Activated CD8-positive, alpha-beta T cell treated with anti-CD3 and anti-CD28 coated beads for 36 hours (primary cell): ENCODE measurements around the gene PDE2A. TPM values are rescaled to one million over a fixed set of nuclear protein-coding genes. Genes with fewer than 3 reads are reported as not detected.

ENCODE experiments used
- ATAC-seq: fragments of 200-7000 bp; cut with Tn5 transposase; one replicate; pipeline ENCODE4 v1.10.0; 2021; ENCODE audit warnings: mild to moderate bottlenecking, moderate library complexity
- CTCF ChIA-PET: fragments of 350-600 bp; sonication (Branson Sonifier 250); formaldehyde crosslinking; loops from one replicate; lab custom pipeline; 2021; ENCODE audit warnings: antibody characterized with exemption; lab: Charles Lee
- POLR2A ChIA-PET: fragments of 350-600 bp; sonication (Branson Sonifier 250); formaldehyde crosslinking; loops from one replicate; lab custom pipeline; 2021; ENCODE audit warnings: antibody characterized with exemption; lab: Charles Lee
- DNase-seq: peaks from one replicate; pipeline ENCODE4 v3.0.0-alpha.2; 2020
- H3K27ac Mint-ChIP-seq: one replicate; pipeline ENCODE4 v1.8.0; 2021; ENCODE audit warnings: mild to moderate bottlenecking, mixed read lengths
- H3K27me3 Mint-ChIP-seq: one replicate; pipeline ENCODE4 v1.8.0; 2021; ENCODE audit warnings: mixed read lengths
- H3K36me3 Mint-ChIP-seq: one replicate; pipeline ENCODE4 v1.8.0; 2021; ENCODE audit warnings: low read depth, mixed read lengths
- H3K4me1 Mint-ChIP-seq: one replicate; pipeline ENCODE4 v1.8.0; 2021; ENCODE audit warnings: low read depth, mixed read lengths
- H3K4me3 Mint-ChIP-seq: one replicate; pipeline ENCODE4 v1.8.0; 2021; ENCODE audit warnings: mild to moderate bottlenecking, moderate library complexity, mixed read lengths
- H3K9me3 Mint-ChIP-seq: one replicate; pipeline ENCODE4 v1.8.0; 2021; ENCODE audit warnings: mixed read lengths
- intact Hi-C: fragments of 100-400 bp; cut with micrococcal nuclease; formaldehyde crosslinking; loops from one replicate; pipeline ENCODE4 v1.10.0; 2022
- total RNA-seq, 2 experiments: library from RNA; stranded (reverse); gene quantifications; one replicate each; pipeline ENCODE4 v1.2.3, GENCODE V29; 2021
- TF ChIP-seq, protein P1 (sequence below): fragments of 200-600 bp; IDR thresholded peaks from one replicate; pipeline ENCODE4 v1.8.0; 2022; ENCODE audit warnings: antibody characterized with exemption, mild to moderate bottlenecking

Gene PDE2A
- total RNA-seq, 2 experiments from 2014 or later = 0.14 to 0.72 TPM

DNA sequence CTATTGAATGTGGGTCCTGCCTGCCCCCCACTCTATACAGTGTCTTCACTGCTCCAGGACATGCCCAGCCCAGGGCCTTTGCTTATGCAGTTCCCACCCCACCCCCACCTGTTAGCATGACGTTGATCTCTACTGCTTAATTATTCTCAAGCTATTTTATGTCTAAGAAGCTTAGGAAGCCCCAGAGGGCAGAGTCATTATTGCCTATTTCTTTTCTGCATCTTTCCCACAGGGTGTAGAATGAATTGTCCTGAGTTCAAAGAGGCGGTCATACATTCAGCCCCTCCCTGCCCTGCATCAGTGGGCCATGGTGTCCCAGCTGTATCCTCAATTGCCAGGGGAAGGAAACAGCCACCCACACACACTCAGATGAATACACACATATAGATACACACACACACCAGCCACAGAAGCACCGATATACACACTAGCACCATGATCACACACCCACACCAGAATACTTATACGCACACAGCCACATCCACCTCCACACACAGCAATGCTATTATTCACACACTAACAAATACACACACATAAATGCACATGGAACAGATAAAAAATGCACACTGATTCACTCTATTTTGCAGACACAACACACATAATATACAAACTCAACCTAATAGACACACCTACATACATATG, 1.5 kb downstream of the PDE2A start:
- Mint-ChIP-seq H3K9me3 (no peaks in the 10 kb centered on the region), H3K4me1 (peaks cover 16% of the 10 kb centered on the region), H3K27me3 (peaks cover 64% of the 10 kb centered on the region), H3K4me3 (no peak overlapping the region), H3K27ac (no peak overlapping the region), H3K36me3 (no peaks in the 10 kb centered on the region)
- ATAC-seq (no peak), DNase-seq (no peak)
- intact Hi-C loops = no loop called here
- ChIA-PET CTCF (interaction anchor here (2.5 kb wide), 1 partner anchor 11 kb away, joined by 9 read pairs; no protein-coding TSS in a partner anchor), POLR2A (interaction anchor here (0.6 to 2.1 kb wide), 3 partner anchors 9 to 163 kb away, joined by 4 to 10 read pairs (median 4); no protein-coding TSS in a partner anchor)
- TF ChIP-seq, protein P1, sequence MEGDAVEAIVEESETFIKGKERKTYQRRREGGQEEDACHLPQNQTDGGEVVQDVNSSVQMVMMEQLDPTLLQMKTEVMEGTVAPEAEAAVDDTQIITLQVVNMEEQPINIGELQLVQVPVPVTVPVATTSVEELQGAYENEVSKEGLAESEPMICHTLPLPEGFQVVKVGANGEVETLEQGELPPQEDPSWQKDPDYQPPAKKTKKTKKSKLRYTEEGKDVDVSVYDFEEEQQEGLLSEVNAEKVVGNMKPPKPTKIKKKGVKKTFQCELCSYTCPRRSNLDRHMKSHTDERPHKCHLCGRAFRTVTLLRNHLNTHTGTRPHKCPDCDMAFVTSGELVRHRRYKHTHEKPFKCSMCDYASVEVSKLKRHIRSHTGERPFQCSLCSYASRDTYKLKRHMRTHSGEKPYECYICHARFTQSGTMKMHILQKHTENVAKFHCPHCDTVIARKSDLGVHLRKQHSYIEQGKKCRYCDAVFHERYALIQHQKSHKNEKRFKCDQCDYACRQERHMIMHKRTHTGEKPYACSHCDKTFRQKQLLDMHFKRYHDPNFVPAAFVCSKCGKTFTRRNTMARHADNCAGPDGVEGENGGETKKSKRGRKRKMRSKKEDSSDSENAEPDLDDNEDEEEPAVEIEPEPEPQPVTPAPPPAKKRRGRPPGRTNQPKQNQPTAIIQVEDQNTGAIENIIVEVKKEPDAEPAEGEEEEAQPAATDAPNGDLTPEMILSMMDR = no peak

DNA sequence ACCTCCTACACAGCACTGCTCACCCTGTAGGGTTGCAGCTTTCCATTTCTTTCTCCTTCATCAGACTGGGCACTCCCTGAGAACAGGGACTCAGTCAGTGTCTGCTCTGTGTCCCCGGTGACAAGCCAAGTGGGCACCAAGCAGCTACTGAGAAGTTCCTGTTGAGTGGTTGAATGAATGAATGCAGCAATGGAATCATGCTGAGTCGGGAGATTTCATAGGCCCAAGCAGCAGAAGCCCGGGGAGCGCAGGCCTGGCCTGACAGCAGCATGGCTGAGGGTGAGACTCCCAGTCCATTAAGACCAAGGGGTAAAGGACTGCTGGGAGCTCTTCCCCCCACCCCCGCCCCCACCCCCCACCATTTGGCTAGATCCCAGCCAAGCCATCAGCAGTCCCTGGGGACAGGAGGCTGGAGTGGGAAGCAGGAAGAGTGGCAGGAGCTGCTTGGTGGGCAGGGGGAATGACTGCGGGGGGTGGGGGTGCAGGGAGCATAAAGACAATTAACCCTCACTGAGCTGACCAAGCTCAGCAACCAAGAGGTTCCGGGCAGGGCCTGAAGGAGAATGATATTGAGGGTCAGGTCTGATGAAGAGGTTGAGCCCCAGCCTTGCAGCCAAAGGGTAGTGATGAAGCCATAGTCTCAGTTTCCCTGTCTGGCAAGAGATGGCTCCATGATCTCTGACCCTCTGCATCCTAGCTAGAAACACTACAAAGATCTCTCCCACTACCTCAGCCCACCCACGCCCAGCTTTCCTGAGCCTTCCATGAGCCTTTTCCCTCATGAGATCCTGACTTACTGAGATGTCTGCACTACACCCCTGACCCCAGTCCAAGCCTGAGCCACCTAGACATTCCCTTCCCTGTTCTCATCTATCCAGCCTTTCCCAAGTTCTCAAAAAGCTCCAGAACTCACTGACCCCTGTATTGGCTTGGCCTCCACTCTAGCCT, 2.8 kb downstream of the PDE2A start:
- no peak overlapping the region for H3K4me3 Mint-ChIP-seq
- H3K27ac Mint-ChIP-seq = no peak overlapping the region
- H3K4me1 Mint-ChIP-seq = peaks cover 14% of the 10 kb centered on the region
- POLR2A ChIA-PET = interaction anchor here (1.2 to 2.1 kb wide), 2 partner anchors 11 to 13 kb away, joined by 4 to 10 read pairs; no protein-coding TSS in a partner anchor
- TF ChIP-seq, protein P1 = no peak
- peaks cover 68% of the 10 kb centered on the region for H3K27me3 Mint-ChIP-seq
- no peak for DNase-seq
- H3K36me3 Mint-ChIP-seq = no peaks in the 10 kb centered on the region
- ATAC-seq = no peak
- intact Hi-C loops = no loop called here
- H3K9me3 Mint-ChIP-seq = peaks cover 8% of the 10 kb centered on the region
- CTCF ChIA-PET = interaction anchor here (1.0 to 2.5 kb wide), 2 partner anchors 9 to 13 kb away, joined by 3 to 9 read pairs; no protein-coding TSS in a partner anchor

DNA sequence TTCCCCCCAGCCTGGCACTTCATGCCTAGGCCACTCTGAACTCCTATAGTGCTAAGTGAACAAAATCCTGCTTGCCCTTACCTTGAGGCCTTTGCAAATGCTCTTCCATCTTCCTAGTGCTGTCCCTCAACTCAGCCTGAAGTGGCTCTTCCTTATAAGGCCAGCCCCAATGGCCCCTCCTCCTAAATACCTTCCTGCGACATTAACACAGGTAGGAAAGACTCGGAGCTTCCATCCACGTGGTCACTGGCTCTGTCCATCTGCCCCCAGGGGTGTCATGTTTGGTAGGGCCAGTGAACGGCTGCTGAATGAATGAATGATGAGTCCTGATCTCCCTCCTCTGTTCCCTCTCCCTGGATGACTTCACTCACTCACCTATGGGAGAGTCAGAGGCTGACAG, 4.2 kb downstream of the PDE2A start:
- intact Hi-C loops = no loop called here
- no peak for ATAC-seq
- ChIA-PET POLR2A (interaction anchor here (1.4 kb wide), 1 partner anchor 16 kb away, joined by 5 read pairs; no protein-coding TSS in a partner anchor), CTCF (interaction anchor here (2.9 kb wide), 1 partner anchor 82 kb away, joined by 22 read pairs; no protein-coding TSS in a partner anchor)
- Mint-ChIP-seq H3K9me3 (peaks cover 8% of the 10 kb centered on the region), H3K27ac (no peak overlapping the region), H3K36me3 (no peaks in the 10 kb centered on the region), H3K27me3 (peaks cover 60% of the 10 kb centered on the region), H3K4me3 (no peak overlapping the region), H3K4me1 (peaks cover 14% of the 10 kb centered on the region)
- no peak for DNase-seq
- TF ChIP-seq, protein P1 = no peak

DNA sequence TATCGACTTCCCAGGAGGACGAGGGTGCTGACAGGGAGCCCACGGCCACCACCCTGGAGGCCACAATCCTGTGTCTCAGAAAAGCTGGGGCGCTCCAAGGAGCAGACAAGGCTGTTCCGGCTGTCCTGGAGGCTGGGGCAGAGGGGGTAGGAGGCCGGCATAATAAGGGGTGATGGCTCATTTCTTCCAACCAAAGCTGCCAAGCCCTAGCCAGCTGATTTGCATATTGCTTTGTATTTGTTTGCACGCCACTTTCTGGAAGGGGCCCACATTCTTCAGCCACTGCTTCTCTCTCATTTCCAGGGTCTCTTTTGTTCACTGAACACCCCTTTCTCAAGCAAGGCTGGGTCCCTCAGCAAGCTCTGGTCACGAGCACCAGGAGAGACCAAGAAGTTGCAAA, 4.7 kb downstream of the PDE2A start:
- CTCF ChIA-PET = interaction anchor here (2.7 to 2.9 kb wide), 2 partner anchors 15 to 81 kb away, joined by 20 to 22 read pairs; no protein-coding TSS in a partner anchor
- DNase-seq = peak; percentile 41
- TF ChIP-seq, protein P1 = no peak
- intact Hi-C loops = no loop called here
- no peak for ATAC-seq
- no peak overlapping the region for H3K4me3 Mint-ChIP-seq
- H3K36me3 Mint-ChIP-seq = no peaks in the 10 kb centered on the region
- no peak overlapping the region for H3K27ac Mint-ChIP-seq
- peaks cover 8% of the 10 kb centered on the region for H3K9me3 Mint-ChIP-seq
- POLR2A ChIA-PET = interaction anchor here (1.1 to 1.4 kb wide), 3 partner anchors 12 to 123 kb away, joined by 3 to 5 read pairs (median 3); no protein-coding TSS in a partner anchor
- peaks cover 14% of the 10 kb centered on the region for H3K4me1 Mint-ChIP-seq
- peaks cover 56% of the 10 kb centered on the region for H3K27me3 Mint-ChIP-seq
